H1 (cell line): ENCODE measurements around the gene DYNLL1. TPM values are rescaled to one million over a fixed set of nuclear protein-coding genes. Genes with fewer than 3 reads are reported as not detected.
A peak's percentile ranks its signal among the peaks of the same experiment; 100 is the strongest.

Source experiments
- BRCA1 ChIP-seq: IDR thresholded peaks from 2 replicates; pipeline ENCODE4 v1.6.1; 2012; ENCODE audit warnings: low read depth, low read length, improper control_type of control experiment
- CBX5 ChIP-seq: fragments of 300-800, 300-1000 bp; sonication (generic); IDR thresholded peaks from 2 replicates; pipeline ENCODE4 v1.7.1; 2016; ENCODE audit warnings: antibody characterized with exemption, low read length, low read depth
- CREB1 ChIP-seq: IDR thresholded peaks from 2 replicates; pipeline ENCODE4 v1.6.1; 2012; ENCODE audit warnings: inconsistent platforms
- E2F6 ChIP-seq: IDR thresholded peaks from 2 replicates; pipeline ENCODE4 v1.6.1; 2012; ENCODE audit warnings: inconsistent platforms
- EP300 ChIP-seq, 2 experiments: IDR thresholded peaks; 1 replicate in 1 of 2; 2 replicates in 1 of 2; pipeline ENCODE4 v1.6.1; 2011 to 2012; ENCODE audit warnings: low read depth in 2 of 2, low read length in 2 of 2, mild to moderate bottlenecking in 2 of 2, borderline replicate concordance in 1 of 2, inconsistent platforms in 1 of 2, moderate library complexity in 1 of 2
- EZH2 ChIP-seq: fragments of 200-600 bp; sonication (generic); IDR thresholded peaks from 2 replicates; pipeline ENCODE4 v1.7.1; 2012; ENCODE audit warnings: low read depth, mild to moderate bottlenecking, moderate library complexity, low read length, inconsistent platforms; ENCODE audit not compliant: severe bottlenecking
- FOSL1 ChIP-seq: IDR thresholded peaks from 2 replicates; pipeline ENCODE4 v1.6.1; 2011; ENCODE audit warnings: mild to moderate bottlenecking, low read depth, low read length, moderate library complexity; ENCODE audit not compliant: insufficient read depth
- GABPA ChIP-seq: IDR thresholded peaks from 2 replicates; pipeline ENCODE4 v1.6.1; 2011; ENCODE audit warnings: mild to moderate bottlenecking, low read length, moderate library complexity, borderline replicate concordance; ENCODE audit not compliant: insufficient read depth
- GTF2F1 ChIP-seq: IDR thresholded peaks from 2 replicates; pipeline ENCODE4 v1.6.1; 2012; ENCODE audit warnings: low read depth, low read length, improper control_type of control experiment, borderline replicate concordance
- HDAC2 ChIP-seq, 2 experiments: fragments of 300-600 bp in 1 of 2; sonication (generic) in 1 of 2; IDR thresholded peaks; 2 replicates each; pipeline ENCODE4 v1.6.1; 2011 to 2012; ENCODE audit warnings: low read depth in 2 of 2, low read length in 2 of 2, mild to moderate bottlenecking in 2 of 2, moderate library complexity in 2 of 2, borderline replicate concordance in 1 of 2, inconsistent platforms in 1 of 2
- MAFK ChIP-seq: IDR thresholded peaks from 2 replicates; pipeline ENCODE4 v1.6.1; 2012; ENCODE audit warnings: low read depth, mild to moderate bottlenecking, improper control_type of control experiment, low read length
- RNF2 ChIP-seq: fragments of 200-900, 300-1000 bp; sonication (generic); IDR thresholded peaks from 2 replicates; pipeline ENCODE4 v1.7.1; 2016; ENCODE audit warnings: borderline replicate concordance, low read depth, mild to moderate bottlenecking, antibody characterized with exemption, low read length; ENCODE audit not compliant: poor library complexity, severe bottlenecking; ENCODE audit errors: missing control alignments
- RXRA ChIP-seq: IDR thresholded peaks from 2 replicates; pipeline ENCODE4 v1.6.1; 2011; ENCODE audit warnings: low read depth, mild to moderate bottlenecking, low read length, moderate library complexity; ENCODE audit not compliant: insufficient read depth
- SIN3A ChIP-seq, 2 experiments: IDR thresholded peaks in 1 of 2; conservative IDR thresholded peaks in 1 of 2; 2 replicates each; pipeline ENCODE4 v1.6.1; 2011 to 2012; ENCODE audit warnings: low read length in 2 of 2, improper control_type of control experiment in 1 of 2, low read depth in 1 of 2, mild to moderate bottlenecking in 1 of 2
- SIRT6 ChIP-seq: IDR thresholded peaks from one replicate; pipeline ENCODE4 v1.7.1; 2012; ENCODE audit warnings: low read length, inconsistent platforms
- SIX5 ChIP-seq: IDR thresholded peaks from 2 replicates; pipeline ENCODE4 v1.6.1; 2011; ENCODE audit warnings: mild to moderate bottlenecking, low read depth, low read length
- SP4 ChIP-seq: IDR thresholded peaks from 2 replicates; pipeline ENCODE4 v1.6.1; 2012; ENCODE audit warnings: low read length, inconsistent platforms
- TAF1 ChIP-seq: IDR thresholded peaks from 2 replicates; pipeline ENCODE4 v1.6.1; 2011; ENCODE audit warnings: mild to moderate bottlenecking, low read depth, low read length
- TBP ChIP-seq: IDR thresholded peaks from 2 replicates; pipeline ENCODE4 v1.6.1; 2011; ENCODE audit warnings: low read depth, low read length, improper control_type of control experiment
- TCF12 ChIP-seq: IDR thresholded peaks from 2 replicates; pipeline ENCODE4 v1.6.1; 2011; ENCODE audit warnings: low read depth, mild to moderate bottlenecking, low read length
- polyA plus RNA-seq, 7 experiments: library from polyadenylated mRNA; depleted of rRNA in 3 of 7; stranded (reverse) in 5 of 7; unstranded in 2 of 7; fragments of >200 nt in 5 of 7; fragments of 200-250 nt in 2 of 7; gene quantifications; 1 replicate in 5 of 7; 2 replicates in 1 of 7; 4 replicates in 1 of 7; pipeline versions ENCODE4 v1.2.1 to v1.2.3, GENCODE V29; 2011 to 2013; ENCODE audit warnings: missing spikeins in 2 of 7, mixed read lengths in 2 of 7
- total RNA-seq: library from RNA; stranded (reverse); fragmentation: NEBNext Ultra II Directional; extraction: Animal tissue kit (Norgen Biotek cat#: 25700); gene quantifications from 2 replicates; pipeline ENCODE4 v1.2.1, GENCODE V29; 2021
- TF ChIP-seq, protein P1 (sequence below): IDR thresholded peaks from 2 replicates; pipeline ENCODE4 v1.6.1; 2011; ENCODE audit warnings: low read length, improper control_type of control experiment

Gene DYNLL1
- total and polyA plus RNA-seq, 2 of the 8 experiments (the other 6 are each of a cell fraction or from before 2014, with no cell fraction given), result 423 to 488 TPM

DNA sequence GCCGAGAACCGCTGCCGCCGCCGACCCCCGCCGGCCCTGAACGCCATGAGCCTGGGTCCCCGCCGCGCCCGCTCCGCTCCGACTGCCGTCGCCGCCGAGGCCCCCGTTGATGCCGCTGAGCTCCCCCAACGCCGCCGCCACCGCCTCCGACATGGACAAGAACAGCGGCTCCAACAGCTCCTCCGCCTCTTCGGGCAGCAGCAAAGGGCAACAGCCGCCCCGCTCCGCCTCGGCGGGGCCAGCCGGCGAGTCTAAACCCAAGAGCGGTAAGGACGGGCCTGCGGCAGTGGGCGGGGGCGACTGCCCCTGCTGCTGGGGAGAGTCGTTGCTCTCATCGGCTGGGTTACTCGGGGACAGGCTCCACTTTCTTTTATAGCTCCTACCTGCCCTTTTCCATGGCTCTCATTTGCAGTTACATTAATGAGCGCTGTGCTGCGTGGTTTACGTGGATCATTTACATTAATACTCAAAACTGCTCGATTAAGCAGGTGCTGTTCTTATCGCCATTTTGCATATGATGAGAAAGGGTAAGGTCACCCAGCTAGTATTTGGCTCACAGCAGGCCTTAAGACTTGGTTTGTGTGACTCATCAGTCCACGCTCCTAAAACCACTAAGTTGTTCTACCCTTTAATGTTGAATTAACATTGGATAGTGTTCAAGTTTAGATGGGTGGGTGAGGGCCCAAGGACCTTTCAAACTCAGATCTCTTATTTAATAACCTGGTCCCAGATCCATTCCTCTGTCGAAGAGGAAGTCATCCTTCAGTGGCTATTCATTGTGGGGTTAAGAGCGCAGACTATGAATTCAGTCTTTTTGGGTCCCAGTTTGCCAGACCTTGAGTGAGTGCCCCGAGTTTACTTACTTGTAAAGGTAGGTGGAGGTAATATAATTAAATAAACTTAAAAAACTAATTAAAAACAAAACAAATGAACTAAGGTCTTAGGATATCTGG lies 39.1 kb downstream of the DYNLL1 start (continued):
- TF ChIP-seq BRCA1, result no peak
- peak in 1 of 2 experiments; percentile 11; a peak in 1 of 4 replicates for TF ChIP-seq SIN3A (conservative IDR thresholded peaks at IDR 0.05 in 1 of 2, IDR thresholded peaks at IDR 0.05 in 1 of 2; ENCODE audit: low read depth in 1 of 2, low read length in 2 of 2)
- no peak for TF ChIP-seq TAF1
- TF ChIP-seq E2F6, result no peak
- no peak for TF ChIP-seq EZH2
- TF ChIP-seq SIRT6, result no peak
- no peak for TF ChIP-seq TBP
- TF ChIP-seq GTF2F1, result no peak
- TF ChIP-seq EP300 (IDR thresholded peaks at IDR 0.05; ENCODE audit: borderline replicate concordance in 1 of 2, low read depth in 2 of 2, low read length in 2 of 2), result no peak
- TF ChIP-seq CBX5, result no peak
- no peak for TF ChIP-seq GABPA
- no peak for TF ChIP-seq SP4
- TF ChIP-seq RXRA, result no peak
- TF ChIP-seq RNF2, result no peak
- TF ChIP-seq, protein P1, sequence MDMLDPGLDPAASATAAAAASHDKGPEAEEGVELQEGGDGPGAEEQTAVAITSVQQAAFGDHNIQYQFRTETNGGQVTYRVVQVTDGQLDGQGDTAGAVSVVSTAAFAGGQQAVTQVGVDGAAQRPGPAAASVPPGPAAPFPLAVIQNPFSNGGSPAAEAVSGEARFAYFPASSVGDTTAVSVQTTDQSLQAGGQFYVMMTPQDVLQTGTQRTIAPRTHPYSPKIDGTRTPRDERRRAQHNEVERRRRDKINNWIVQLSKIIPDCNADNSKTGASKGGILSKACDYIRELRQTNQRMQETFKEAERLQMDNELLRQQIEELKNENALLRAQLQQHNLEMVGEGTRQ, result no peak
- no peak; a peak in 1 of 4 replicates for TF ChIP-seq HDAC2 (IDR thresholded peaks at IDR 0.05; ENCODE audit: borderline replicate concordance in 1 of 2, low read depth in 2 of 2, low read length in 2 of 2)
- no peak for TF ChIP-seq MAFK
- no peak for TF ChIP-seq CREB1
- no peak for TF ChIP-seq TCF12
- no peak for TF ChIP-seq SIX5
- TF ChIP-seq FOSL1, result no peak
